Measurements from ENCODE around the gene KRT79.

DNA sequence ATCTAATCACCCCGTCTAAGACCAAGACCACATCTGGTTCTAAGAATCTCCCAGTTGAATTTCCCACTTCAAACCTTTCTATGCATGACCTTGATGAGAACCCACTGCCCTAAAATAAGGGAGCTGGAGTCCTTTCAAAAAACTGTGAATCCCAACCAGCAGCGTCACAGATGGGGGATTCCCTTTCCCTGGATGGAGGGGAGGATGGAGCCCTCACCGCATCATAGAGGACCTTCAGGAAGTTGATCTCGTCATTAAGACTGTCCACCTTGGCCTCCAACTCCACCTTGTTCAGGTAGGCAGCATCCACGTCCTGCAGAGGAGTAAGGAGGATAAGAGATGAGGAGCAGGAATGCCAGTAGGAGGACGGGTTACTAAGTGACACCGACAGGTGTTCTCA is 24.9 kb downstream of the KRT79 start:
- TF ChIP-seq, protein P1, sequence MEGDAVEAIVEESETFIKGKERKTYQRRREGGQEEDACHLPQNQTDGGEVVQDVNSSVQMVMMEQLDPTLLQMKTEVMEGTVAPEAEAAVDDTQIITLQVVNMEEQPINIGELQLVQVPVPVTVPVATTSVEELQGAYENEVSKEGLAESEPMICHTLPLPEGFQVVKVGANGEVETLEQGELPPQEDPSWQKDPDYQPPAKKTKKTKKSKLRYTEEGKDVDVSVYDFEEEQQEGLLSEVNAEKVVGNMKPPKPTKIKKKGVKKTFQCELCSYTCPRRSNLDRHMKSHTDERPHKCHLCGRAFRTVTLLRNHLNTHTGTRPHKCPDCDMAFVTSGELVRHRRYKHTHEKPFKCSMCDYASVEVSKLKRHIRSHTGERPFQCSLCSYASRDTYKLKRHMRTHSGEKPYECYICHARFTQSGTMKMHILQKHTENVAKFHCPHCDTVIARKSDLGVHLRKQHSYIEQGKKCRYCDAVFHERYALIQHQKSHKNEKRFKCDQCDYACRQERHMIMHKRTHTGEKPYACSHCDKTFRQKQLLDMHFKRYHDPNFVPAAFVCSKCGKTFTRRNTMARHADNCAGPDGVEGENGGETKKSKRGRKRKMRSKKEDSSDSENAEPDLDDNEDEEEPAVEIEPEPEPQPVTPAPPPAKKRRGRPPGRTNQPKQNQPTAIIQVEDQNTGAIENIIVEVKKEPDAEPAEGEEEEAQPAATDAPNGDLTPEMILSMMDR (IDR thresholded peaks at IDR 0.05): no peak
- TF ChIP-seq POLR2A (IDR thresholded peaks at IDR 0.05): no peak
